Right atrium auricular region (tissue), 2 donors: ENCODE results near the gene LRBA. TPM values are rescaled to one million over a fixed set of nuclear protein-coding genes. Genes with fewer than 3 reads are reported as not detected.
"Not testable (repeated sequence)": the region's sequence is repeated elsewhere in the genome, so short reads cannot be mapped to it uniquely, and the experiment has no call there.

Experiments
- DNase-seq: peaks from one replicate; pipeline ENCODE4 v3.0.0-alpha.2; 2019; ENCODE audit warnings: low spot score
- H3K27ac ChIP-seq, 2 donors: fragments of 200-600 bp; sonication (generic); 1 replicate in 1 of 2; 2 replicates in 1 of 2; pipeline ENCODE4 v1.5.1; 2016 to 2019
- H3K27me3 ChIP-seq, 2 donors: fragments of 200-600 bp; sonication (generic); one replicate each; pipeline versions ENCODE4 v1.5.1 to v1.6.0; 2017 to 2019
- H3K36me3 ChIP-seq: fragments of 200-600 bp; sonication (generic); one replicate; pipeline ENCODE4 v1.5.1; 2016
- H3K4me1 ChIP-seq, 2 donors: fragments of 200-600 bp; sonication (generic); one replicate each; pipeline versions ENCODE4 v1.5.1 to v1.6.0; 2017 to 2019
- H3K4me3 ChIP-seq, 2 donors: fragments of 200-600 bp; sonication (generic); 1 replicate in 1 of 2; 2 replicates in 1 of 2; pipeline ENCODE4 v1.5.1; 2017 to 2019; ENCODE audit warnings: mild to moderate bottlenecking in 1 of 2, moderate library complexity in 1 of 2
- H3K9me3 ChIP-seq, 2 donors: fragments of 200-600 bp; sonication (generic); one replicate each; pipeline ENCODE4 v1.5.1; 2019
- total RNA-seq, 2 donors: library from RNA; depleted of rRNA; stranded (reverse); fragments of >200 nt; gene quantifications; one replicate each; pipeline ENCODE4 v1.1.0, GENCODE V29; 2016
- TF ChIP-seq, protein P1 (sequence below), 2 donors: fragments of 200-600 bp; sonication (generic); IDR thresholded peaks; one replicate each; pipeline ENCODE4 v1.5.1; 2019; ENCODE audit warnings: antibody characterized with exemption in 2 of 2

The LRBA gene
- total RNA-seq, 2 donors from 2014 or later = 20.8 to 37.7 TPM

- TF ChIP-seq, protein P1, sequence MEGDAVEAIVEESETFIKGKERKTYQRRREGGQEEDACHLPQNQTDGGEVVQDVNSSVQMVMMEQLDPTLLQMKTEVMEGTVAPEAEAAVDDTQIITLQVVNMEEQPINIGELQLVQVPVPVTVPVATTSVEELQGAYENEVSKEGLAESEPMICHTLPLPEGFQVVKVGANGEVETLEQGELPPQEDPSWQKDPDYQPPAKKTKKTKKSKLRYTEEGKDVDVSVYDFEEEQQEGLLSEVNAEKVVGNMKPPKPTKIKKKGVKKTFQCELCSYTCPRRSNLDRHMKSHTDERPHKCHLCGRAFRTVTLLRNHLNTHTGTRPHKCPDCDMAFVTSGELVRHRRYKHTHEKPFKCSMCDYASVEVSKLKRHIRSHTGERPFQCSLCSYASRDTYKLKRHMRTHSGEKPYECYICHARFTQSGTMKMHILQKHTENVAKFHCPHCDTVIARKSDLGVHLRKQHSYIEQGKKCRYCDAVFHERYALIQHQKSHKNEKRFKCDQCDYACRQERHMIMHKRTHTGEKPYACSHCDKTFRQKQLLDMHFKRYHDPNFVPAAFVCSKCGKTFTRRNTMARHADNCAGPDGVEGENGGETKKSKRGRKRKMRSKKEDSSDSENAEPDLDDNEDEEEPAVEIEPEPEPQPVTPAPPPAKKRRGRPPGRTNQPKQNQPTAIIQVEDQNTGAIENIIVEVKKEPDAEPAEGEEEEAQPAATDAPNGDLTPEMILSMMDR (IDR thresholded peaks at IDR 0.05) = no peak
- H3K9me3 ChIP-seq = no peaks in the 10 kb centered on the region
Observed at GRCh38 chr4:150971901-150972300, 43.2 kb downstream of the LRBA start.

GRCh38 chr4:150970685-150971151, 44.4 kb downstream of the LRBA start:
- Histone ChIP-seq H3K9me3 (no peaks in the 10 kb centered on the region), H3K4me3 (no peak overlapping the region), H3K36me3 (no peaks in the 10 kb centered on the region), H3K4me1 (peaks cover 0 to 6% of the 10 kb centered on the region in 2 donors), H3K27me3 (no peaks in the 10 kb centered on the region), H3K27ac (no peak overlapping the region)
- TF ChIP-seq, protein P1 (IDR thresholded peaks at IDR 0.05) = no peak
- DNase-seq = no peak

More at GRCh38 chr4:150971901-150972300, 43.2 kb downstream of the LRBA start:
- Histone ChIP-seq H3K36me3 (no peaks in the 10 kb centered on the region), H3K4me3 (no peak overlapping the region), H3K4me1 (peaks cover 0 to 6% of the 10 kb centered on the region in 2 donors), H3K27ac (no peak overlapping the region), H3K27me3 (no peaks in the 10 kb centered on the region)
- DNase-seq = no peak

DNA sequence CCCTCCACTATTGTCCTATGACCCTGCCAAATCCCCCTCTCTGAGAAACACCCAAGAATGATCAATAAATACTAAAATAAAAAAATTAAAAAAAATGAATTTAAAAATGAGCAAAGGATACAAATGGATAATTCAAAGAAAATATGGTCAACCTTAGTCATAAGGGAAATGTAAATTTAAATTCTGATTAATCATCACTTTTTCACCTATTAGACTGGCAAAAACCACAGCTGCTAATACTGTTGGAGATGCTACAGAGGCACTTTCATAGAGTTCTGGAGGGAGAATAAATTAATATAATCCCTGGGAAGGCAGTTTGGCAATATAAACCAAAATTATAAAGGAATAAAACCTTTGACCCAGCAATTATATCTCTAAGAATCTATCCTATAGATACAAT, 50.3 kb downstream of the LRBA start:
- H3K4me3 ChIP-seq = no peak overlapping the region
- H3K27ac ChIP-seq = no peak overlapping the region
- no peaks in the 10 kb centered on the region for H3K36me3 ChIP-seq
- H3K4me1 ChIP-seq = peaks cover 0 to 11% of the 10 kb centered on the region in 2 donors
- TF ChIP-seq, protein P1 (IDR thresholded peaks at IDR 0.05) = no peak
- no peak for DNase-seq
- no peaks in the 10 kb centered on the region for H3K27me3 ChIP-seq
- no peaks in the 10 kb centered on the region for H3K9me3 ChIP-seq

- not testable (repeated sequence) for H3K27me3 ChIP-seq, H3K27ac ChIP-seq, H3K36me3 ChIP-seq, DNase-seq, H3K9me3 ChIP-seq, H3K4me3 ChIP-seq
- H3K4me1 ChIP-seq = peaks cover 0 to 11% of the 10 kb centered on the region in 2 donors
Observed at GRCh38 chr4:150963602-150964345, 51.3 kb downstream of the LRBA start.

- Histone ChIP-seq H3K9me3 (no peaks in the 10 kb centered on the region), H3K27me3 (no peaks in the 10 kb centered on the region), H3K36me3 (no peaks in the 10 kb centered on the region), H3K4me1 (peaks cover 0 to 11% of the 10 kb centered on the region in 2 donors), H3K4me3 (no peak overlapping the region), H3K27ac (no peak overlapping the region)
- DNase-seq = no peak
- TF ChIP-seq, protein P1 (IDR thresholded peaks at IDR 0.05) = no peak
Observed at GRCh38 chr4:150962245-150962644, 52.8 kb downstream of the LRBA start.

GRCh38 chr4:150961566-150961965, 53.5 kb downstream of the LRBA start:
- Histone ChIP-seq H3K9me3 (no peaks in the 10 kb centered on the region), H3K36me3 (no peaks in the 10 kb centered on the region), H3K4me3 (no peak overlapping the region), H3K27me3 (no peaks in the 10 kb centered on the region), H3K27ac (no peak overlapping the region), H3K4me1 (peaks cover 0 to 11% of the 10 kb centered on the region in 2 donors)
- TF ChIP-seq, protein P1 (IDR thresholded peaks at IDR 0.05) = no peak
- no peak for DNase-seq
